NB4 (cell line): ENCODE measurements around the gene MRPL54.
"Not testable (repeated sequence)": the region's sequence is repeated elsewhere in the genome, so short reads cannot be mapped to it uniquely, and the experiment has no call there.

Experiments used
- DNase-seq: peaks from one replicate; pipeline ENCODE4 v3.0.0; 2010; ENCODE audit warnings: low read depth
- H3K4me3 ChIP-seq: one replicate; pipeline ENCODE4 v1.5.1; 2011; ENCODE audit warnings: mild to moderate bottlenecking, low read depth, low read length, moderate library complexity
- MAX ChIP-seq: IDR thresholded peaks from 2 replicates; pipeline ENCODE4 v1.6.1; 2011; ENCODE audit warnings: low read depth, low read length
- MYC ChIP-seq: IDR thresholded peaks from 2 replicates; pipeline ENCODE4 v1.6.1; 2011; ENCODE audit warnings: low read depth, low read length
- POLR2A ChIP-seq: IDR thresholded peaks from 2 replicates; pipeline ENCODE4 v1.6.1; 2011; ENCODE audit warnings: mild to moderate bottlenecking; ENCODE audit not compliant: insufficient read length; ENCODE audit errors: extremely low read depth
- TF ChIP-seq, protein P1 (sequence below): IDR thresholded peaks from one replicate; pipeline ENCODE4 v1.5.1; 2012; ENCODE audit warnings: low read depth, low read length

Gene MRPL54

GRCh38 chr19:3765121-3765520 lies 2.6 kb downstream of the MRPL54 start:
- H3K4me3 ChIP-seq: no peak overlapping the region
- DNase-seq: no peak
- no peak for TF ChIP-seq POLR2A
- no peak for TF ChIP-seq MAX
- TF ChIP-seq, protein P1, sequence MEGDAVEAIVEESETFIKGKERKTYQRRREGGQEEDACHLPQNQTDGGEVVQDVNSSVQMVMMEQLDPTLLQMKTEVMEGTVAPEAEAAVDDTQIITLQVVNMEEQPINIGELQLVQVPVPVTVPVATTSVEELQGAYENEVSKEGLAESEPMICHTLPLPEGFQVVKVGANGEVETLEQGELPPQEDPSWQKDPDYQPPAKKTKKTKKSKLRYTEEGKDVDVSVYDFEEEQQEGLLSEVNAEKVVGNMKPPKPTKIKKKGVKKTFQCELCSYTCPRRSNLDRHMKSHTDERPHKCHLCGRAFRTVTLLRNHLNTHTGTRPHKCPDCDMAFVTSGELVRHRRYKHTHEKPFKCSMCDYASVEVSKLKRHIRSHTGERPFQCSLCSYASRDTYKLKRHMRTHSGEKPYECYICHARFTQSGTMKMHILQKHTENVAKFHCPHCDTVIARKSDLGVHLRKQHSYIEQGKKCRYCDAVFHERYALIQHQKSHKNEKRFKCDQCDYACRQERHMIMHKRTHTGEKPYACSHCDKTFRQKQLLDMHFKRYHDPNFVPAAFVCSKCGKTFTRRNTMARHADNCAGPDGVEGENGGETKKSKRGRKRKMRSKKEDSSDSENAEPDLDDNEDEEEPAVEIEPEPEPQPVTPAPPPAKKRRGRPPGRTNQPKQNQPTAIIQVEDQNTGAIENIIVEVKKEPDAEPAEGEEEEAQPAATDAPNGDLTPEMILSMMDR: no peak
- TF ChIP-seq MYC: no peak

GRCh38 chr19:3765757-3766156 lies 3.3 kb downstream of the MRPL54 start:
- DNase-seq, H3K4me3 ChIP-seq: not testable (repeated sequence)

- no peak overlapping the region for H3K4me3 ChIP-seq
- TF ChIP-seq MYC (no peak), MAX (no peak), POLR2A (no peak)
- TF ChIP-seq, protein P1: no peak
- DNase-seq: no peak
Measured at GRCh38 chr19:3766520-3766919, 4.0 kb downstream of the MRPL54 start.

GRCh38 chr19:3767050-3767449 lies 4.6 kb downstream of the MRPL54 start:
- H3K4me3 ChIP-seq: no peak overlapping the region
- DNase-seq: no peak
- TF ChIP-seq, protein P1: no peak
- TF ChIP-seq POLR2A: no peak
- TF ChIP-seq MYC: no peak
- no peak for TF ChIP-seq MAX

GRCh38 chr19:3768015-3768747 lies 5.7 kb downstream of the MRPL54 start:
- no peak for DNase-seq
- TF ChIP-seq, protein P1: no peak
- TF ChIP-seq MAX: no peak
- TF ChIP-seq MYC: no peak
- TF ChIP-seq POLR2A: no peak
- H3K4me3 ChIP-seq: no peak overlapping the region

DNA sequence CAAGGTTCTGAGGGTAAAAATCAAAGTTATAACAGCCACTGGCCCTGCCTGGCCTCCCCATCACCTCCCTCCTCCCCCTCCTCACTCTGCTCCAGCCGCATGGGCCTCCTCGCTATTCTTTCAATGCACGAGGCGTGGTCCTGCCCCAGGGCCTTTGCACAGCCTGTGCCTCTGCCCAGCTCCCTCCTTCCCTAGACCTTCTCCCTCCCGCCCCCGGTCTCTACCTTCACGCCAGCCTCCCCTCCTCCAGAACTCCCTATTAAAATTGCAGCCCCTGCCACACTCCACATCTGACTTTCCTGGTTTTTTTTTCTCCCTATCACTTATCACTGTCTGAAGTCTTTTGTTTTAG lies 6.2 kb downstream of the MRPL54 start:
- DNase-seq: no peak
- TF ChIP-seq MAX (no peak), POLR2A (no peak), MYC (no peak)
- TF ChIP-seq, protein P1: no peak
- no peak overlapping the region for H3K4me3 ChIP-seq
